IPS-NIHi7 (cell line): ENCODE measurements around the gene GUCD1.

ENCODE experiments used
- DNase-seq: peaks from one replicate; pipeline ENCODE4 v3.0.0; 2012; ENCODE audit warnings: mixed read lengths; ENCODE audit errors: extremely low spot score

GUCD1 gene

GRCh38 chr22:24503843-24504338 is 51.0 kb downstream of the GUCD1 start:
- DNase-seq: no peak

DNA sequence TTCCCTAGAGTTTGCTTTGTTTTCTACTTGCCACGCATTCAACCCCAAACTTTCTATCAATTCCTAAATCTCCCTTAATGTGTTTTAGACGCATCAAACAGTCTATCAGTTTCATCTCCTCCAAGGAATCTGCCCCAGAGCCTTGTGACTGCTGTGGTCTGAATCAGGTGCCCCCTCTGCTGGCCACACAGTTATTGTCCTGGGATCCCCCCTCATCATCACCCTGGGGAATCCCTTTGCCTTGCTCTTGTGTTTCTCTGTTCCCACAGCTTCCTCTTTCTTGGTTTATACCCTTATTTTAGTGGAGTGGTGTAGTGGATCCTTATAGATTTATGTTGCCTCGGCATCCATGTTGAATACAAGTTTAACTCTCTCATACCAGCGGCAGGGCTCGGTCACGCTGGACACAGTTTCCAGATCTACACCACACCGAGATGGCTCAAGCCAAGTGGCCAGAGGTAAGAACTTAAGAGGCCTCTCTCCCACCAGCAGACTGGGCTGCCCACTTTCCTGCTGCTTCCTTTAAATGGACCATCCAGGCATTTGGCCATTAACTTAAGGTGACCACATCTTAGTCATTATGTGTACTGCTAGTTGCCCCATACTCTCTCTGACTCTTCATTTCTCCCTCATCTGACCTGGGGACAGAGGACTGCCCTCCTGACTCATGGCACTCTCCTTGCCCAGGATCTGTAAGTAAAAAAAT is 51.6 kb downstream of the GUCD1 start:
- peak; percentile 82 for DNase-seq

GRCh38 chr22:24502541-24502940 is 52.4 kb downstream of the GUCD1 start:
- DNase-seq: no peak

GRCh38 chr22:24502034-24502433 is 52.9 kb downstream of the GUCD1 start:
- DNase-seq: no peak

GRCh38 chr22:24501301-24502005 is 53.5 kb downstream of the GUCD1 start:
- no peak for DNase-seq

GRCh38 chr22:24500277-24500820 is 54.6 kb downstream of the GUCD1 start:
- DNase-seq: no peak

GRCh38 chr22:24499706-24500276 is 55.1 kb downstream of the GUCD1 start:
- DNase-seq: no peak

GRCh38 chr22:24498824-24499223 is 56.1 kb downstream of the GUCD1 start:
- DNase-seq: no peak

GRCh38 chr22:24497841-24498258 is 57.1 kb downstream of the GUCD1 start:
- no peak for DNase-seq

DNA sequence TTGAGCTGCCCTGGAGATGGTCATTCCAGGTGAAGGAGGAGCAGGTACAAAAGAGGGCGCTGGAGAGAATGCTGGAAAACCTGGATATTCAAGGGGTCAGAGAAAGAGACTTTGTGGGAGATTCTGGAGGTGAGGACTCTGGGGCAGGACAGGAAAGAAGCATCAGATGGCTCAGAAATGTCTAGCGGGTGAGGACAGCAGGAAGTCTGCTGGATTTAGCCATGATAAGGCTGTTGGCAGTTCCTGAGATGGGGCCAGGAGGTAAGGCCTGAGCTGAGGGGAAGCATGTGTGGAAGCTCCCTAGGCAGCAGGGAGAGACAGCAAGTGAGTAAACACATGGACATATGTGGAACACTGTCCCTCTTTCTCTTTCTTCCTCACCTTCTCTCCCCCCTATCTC is 58.3 kb downstream of the GUCD1 start:
- DNase-seq: no peak

- DNase-seq: no peak
Observed at GRCh38 chr22:24496234-24496633, 58.7 kb downstream of the GUCD1 start.

- no peak for DNase-seq
Observed at GRCh38 chr22:24495365-24495675, 59.6 kb downstream of the GUCD1 start.

GRCh38 chr22:24494528-24495364 is 60.2 kb downstream of the GUCD1 start, which contains the start of gene UPB1:
TSS of gene UPB1 (plus strand) at chr22:24495332. CDS start at chr22:24495404, 72 bp downstream.
- DNase-seq: peak; percentile 46

DNA sequence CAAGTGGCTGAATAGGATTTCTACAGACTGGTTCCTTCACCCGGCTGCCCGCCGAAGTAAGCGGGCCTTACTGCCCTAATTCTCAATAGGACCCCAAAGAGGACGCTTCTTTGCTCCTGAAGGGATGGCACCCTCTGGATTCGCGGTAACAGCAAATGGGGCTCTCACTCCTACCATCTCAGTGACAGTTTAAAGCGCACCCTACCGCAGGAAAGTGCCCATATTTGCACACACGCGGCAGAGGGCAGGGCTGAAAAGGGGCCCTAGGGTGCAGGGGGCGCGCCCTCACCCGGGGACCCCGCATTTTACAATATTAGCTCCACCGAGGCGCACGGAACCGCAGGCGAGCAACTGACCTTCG is 60.8 kb downstream of the GUCD1 start:
- no peak for DNase-seq

GRCh38 chr22:24492391-24492790 is 62.5 kb downstream of the GUCD1 start:
- no peak for DNase-seq
